K562 (cell line): ENCODE measurements around the gene IFT122. TPM values are rescaled to one million over a fixed set of nuclear protein-coding genes. Genes with fewer than 3 reads are reported as not detected.
A peak's percentile ranks its signal among the peaks of the same experiment; 100 is the strongest.

Experiments used
- ATAC-seq: fragments of 200-7000 bp; cut with Tn5 transposase; 3 replicates; pipeline ENCODE4 v1.9.1; 2020; ENCODE audit warnings: moderate library complexity
- BruUV-seq: library from RNA; stranded (reverse); fragments of 400-500 nt; replicated peaks from 2 replicates; lab custom pipeline; 2021; lab: Mats Ljungman, UMichigan
- CTCF ChIA-PET: fragments of 300-600 bp; formaldehyde crosslinking; extraction: SDS; loops from one replicate; lab custom pipeline; 2021; ENCODE audit warnings: low intra/inter-chr PET ratio; lab: Yijun Ruan, JAX
- POLR2A ChIA-PET: fragments of 300-600, 350-650 bp; sonication (Branson Sonifier 250); formaldehyde crosslinking; extraction: SDS; loops from one replicate; lab custom pipeline; 2021; ENCODE audit warnings: antibody characterized with exemption, inconsistent platforms; lab: Yijun Ruan, JAX
- DNase-seq, 4 experiments: peaks; one replicate each; pipeline versions ENCODE4 v3.0.0 to v3.0.0-alpha.2; 2011 to 2018; ENCODE audit warnings: low spot score in 3 of 4, mixed read lengths in 3 of 4; ENCODE audit errors: extremely low read depth in 1 of 4
- FAIRE-seq: peaks from 2 replicates; lab custom pipeline; 2011; peaks lifted over from hg19 to GRCh38; lab: Jason Lieb, UNC
- H2AFZ ChIP-seq: 2 replicates; pipeline ENCODE4 v1.6.0; 2011; ENCODE audit warnings: low read depth, low read length, control low read depth, inconsistent platforms
- H3K27ac ChIP-seq: fragments of 200-600 bp; 3 replicates; pipeline ENCODE4 v1.8.0; 2011; ENCODE audit warnings: low read depth, mild to moderate bottlenecking, control low read depth, inconsistent platforms, low read length, moderate library complexity, mixed read lengths; ENCODE audit errors: extremely low read depth
- H3K27me3 ChIP-seq, 2 experiments: fragments of 300-600 bp in 1 of 2; 2 replicates in 1 of 2; 3 replicates in 1 of 2; pipeline versions ENCODE4 v1.6.0 to v1.8.0; 2011; ENCODE audit warnings: inconsistent platforms in 2 of 2, low read length in 2 of 2, mild to moderate bottlenecking in 1 of 2, mixed read lengths in 1 of 2, moderate library complexity in 1 of 2; ENCODE audit not compliant: control insufficient read depth in 2 of 2, insufficient read depth in 2 of 2
- H3K36me3 ChIP-seq: fragments of 300-600 bp; 3 replicates; pipeline ENCODE4 v1.8.0; 2011; ENCODE audit warnings: mild to moderate bottlenecking, low read length, inconsistent platforms; ENCODE audit not compliant: control insufficient read depth, insufficient read depth
- H3K4me1 ChIP-seq, 2 experiments: fragments of 200-600 bp in 1 of 2; replicated peaks in 1 of 2; 2 replicates in 1 of 2; 3 replicates in 1 of 2; pipeline versions ENCODE4 v1.5.1 to v1.8.0; 2011; ENCODE audit warnings: inconsistent platforms in 2 of 2, low read length in 2 of 2, mild to moderate bottlenecking in 1 of 2, mixed read lengths in 1 of 2, moderate library complexity in 1 of 2; ENCODE audit not compliant: control insufficient read depth in 2 of 2, insufficient read depth in 2 of 2
- H3K4me2 ChIP-seq: 2 replicates; pipeline ENCODE4 v1.6.1; 2011; ENCODE audit warnings: low read length, control low read depth, inconsistent platforms, mixed read lengths; ENCODE audit not compliant: insufficient read depth
- H3K4me3 ChIP-seq: fragments of 200-600 bp; sonication (generic), shearing (Covaris generic); 2 replicates; pipeline ENCODE4 v1.5.1; 2016; ENCODE audit warnings: control low read depth, inconsistent platforms
- H3K79me2 ChIP-seq: fragments of 200-600 bp; 3 replicates; pipeline ENCODE4 v1.8.0; 2011; ENCODE audit warnings: low read length, inconsistent platforms; ENCODE audit not compliant: control insufficient read depth, insufficient read depth
- H3K9ac ChIP-seq, 2 experiments: 2 replicates each; pipeline versions ENCODE4 v1.6.0 to v1.6.1; 2011; ENCODE audit warnings: low read depth in 2 of 2, low read length in 2 of 2, control low read depth in 1 of 2, inconsistent platforms in 1 of 2, mild to moderate bottlenecking in 1 of 2, mixed read lengths in 1 of 2; ENCODE audit not compliant: insufficient read depth in 1 of 2
- H3K9me1 ChIP-seq: one replicate; pipeline ENCODE4 v1.6.0; 2011; ENCODE audit warnings: inconsistent platforms, mild to moderate bottlenecking, low read length, moderate library complexity; ENCODE audit not compliant: control insufficient read depth, insufficient read depth
- H3K9me3 ChIP-seq: replicated peaks from 2 replicates; pipeline ENCODE4 v1.5.1; 2011; ENCODE audit warnings: low read depth, low read length, inconsistent platforms; ENCODE audit not compliant: control insufficient read depth, insufficient read depth
- H4K20me1 ChIP-seq: replicated peaks from 2 replicates; pipeline ENCODE4 v1.6.1; 2011; ENCODE audit warnings: low read length, inconsistent platforms, mixed read lengths; ENCODE audit not compliant: control insufficient read depth, insufficient read depth
- ADNP ChIP-seq: fragments of 200-800 bp; sonication (Bioruptor generic); IDR thresholded peaks from 2 replicates; pipeline ENCODE4 v1.6.1; 2016; ENCODE audit warnings: missing genetic modification characterization, missing compliant biosample characterization
- ARID1B ChIP-seq: fragments of 450-650 bp; IDR thresholded peaks from 2 replicates; pipeline ENCODE4 v1.6.1; 2016; ENCODE audit warnings: antibody characterized with exemption, mild to moderate bottlenecking, inconsistent platforms
- BCOR ChIP-seq: fragments of 450-650 bp; IDR thresholded peaks from 2 replicates; pipeline ENCODE4 v1.6.1; 2016
- DPF2 ChIP-seq: fragments of 450-650 bp; IDR thresholded peaks from 2 replicates; pipeline ENCODE4 v1.6.1; 2016
- HDAC6 ChIP-seq: IDR thresholded peaks from 2 replicates; pipeline ENCODE4 v1.6.1; 2012; ENCODE audit warnings: low read depth, mild to moderate bottlenecking, control low read depth, inconsistent platforms, low read length, moderate library complexity
- MAFG ChIP-seq: fragments of 450-650 bp; conservative IDR thresholded peaks from 2 replicates; pipeline ENCODE4 v1.6.1; 2016; ENCODE audit warnings: missing genetic modification characterization, missing compliant biosample characterization
- RBM25 ChIP-seq: fragments of 200-400 bp; formaldehyde crosslinking; IDR thresholded peaks from 2 replicates; pipeline ENCODE4 v1.6.1; 2018; ENCODE audit warnings: low read length, low read depth, moderate library complexity; ENCODE audit not compliant: severe bottlenecking
- TEAD1 ChIP-seq, 2 experiments: fragments of 450-650 bp in 1 of 2; sonication (generic) in 1 of 2; formaldehyde crosslinking; IDR thresholded peaks; 2 replicates each; pipeline versions ENCODE4 v1.4.0 to v1.8.0; 2020 to 2022; ENCODE audit warnings: mild to moderate bottlenecking in 2 of 2, missing genetic modification reagents in 1 of 2
- ZFP36 ChIP-seq: fragments of 150-350 bp; IDR thresholded peaks from 2 replicates; pipeline ENCODE4 v1.6.1; 2018; ENCODE audit warnings: low read length, low read depth; ENCODE audit not compliant: partially characterized antibody
- WGBS: fragments of 100-300 bp; shearing (Covaris generic); methylation state at CpG from one replicate; pipeline ENCODE4 v1.1.6; 2016; ENCODE audit warnings: low coverage, mixed read lengths; ENCODE audit not compliant: insufficient coverage; ENCODE audit errors: missing lambda C conversion rate; 5-methylcytosine and 5-hydroxymethylcytosine counted together
- in situ Hi-C: fragments of 300-500 bp; cut with MboI; formaldehyde crosslinking; loops from 4 replicates; pipeline ENCODE4 v1.15.0; 2018; ENCODE audit warnings: inconsistent platforms, mixed read lengths
- intact Hi-C: fragments of 100-400 bp; cut with micrococcal nuclease; formaldehyde crosslinking; loops from 2 replicates; pipeline ENCODE4 v1.14.2; 2022
- polyA plus RNA-seq, 8 experiments: library from polyadenylated mRNA; depleted of rRNA in 4 of 8; stranded (reverse) in 5 of 8; unstranded in 3 of 8; fragments of >200 nt; fragmentation: Nextera tagmentation in 2 of 8; fragmentation: Illumina TruSeq in 1 of 8; extraction: Ambion mirVana in 2 of 8; extraction: Trizol in 1 of 8; gene quantifications; 2 replicates each; pipeline versions ENCODE4 v1.2.1 to v1.2.3, GENCODE V29; 2011 to 2014; ENCODE audit warnings: inconsistent platforms in 1 of 8, missing spikeins in 1 of 8
- total RNA-seq, 7 experiments: library from RNA; depleted of rRNA in 6 of 7; stranded (reverse); fragments of >200 nt in 6 of 7; fragmentation: Illumina TruSeq in 2 of 7; extraction: Trizol in 2 of 7; gene quantifications; 2 replicates each; pipeline versions ENCODE4 v1.2.1 to v1.2.3, GENCODE V29; 2011 to 2021; ENCODE audit warnings: low replicate concordance in 1 of 7
- TF ChIP-seq, protein P1 (sequence below): sonication (generic); formaldehyde crosslinking; IDR thresholded peaks from 2 replicates; pipeline ENCODE4 v1.8.1; 2023; ENCODE audit warnings: mild to moderate bottlenecking, missing genetic modification reagents
- TF ChIP-seq, protein P2 (sequence below): sonication (generic); formaldehyde crosslinking; IDR thresholded peaks from 2 replicates; pipeline ENCODE4 v1.4.0; 2020; ENCODE audit warnings: mild to moderate bottlenecking, missing genetic modification reagents

Gene IFT122
- total and polyA plus RNA-seq, 9 of the 15 experiments (the other 6 are each of a cell fraction or from before 2014, with no cell fraction given), result 2.4 to 11.5 (median 7.7) TPM

DNA sequence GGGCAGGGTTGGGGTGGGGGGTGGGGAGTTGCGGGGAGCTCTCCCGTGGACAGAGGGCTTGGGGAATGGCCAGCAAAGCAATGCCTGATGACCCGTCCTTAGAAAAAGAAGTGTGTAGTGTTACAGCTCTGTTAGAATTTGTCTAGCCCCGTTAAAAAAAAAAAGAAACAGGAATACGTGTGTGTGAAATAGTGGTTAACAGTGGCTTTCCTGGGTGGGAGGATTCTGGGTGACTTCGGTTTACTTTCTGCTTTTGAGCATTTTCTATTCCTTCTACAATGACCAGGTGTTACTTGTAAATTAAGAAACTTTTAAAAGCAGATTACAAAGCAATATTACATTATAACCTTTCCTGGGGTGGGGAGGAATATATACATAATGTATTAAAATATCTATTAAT, 127.9 kb downstream of the IFT122 start (continued):
- no peak for TF ChIP-seq ARID1B
- TF ChIP-seq DPF2, result no peak
- no peak for TF ChIP-seq RBM25
- TF ChIP-seq TEAD1 (CRISPR knock-in tag; IDR thresholded peaks at IDR 0.05), result no peak
- TF ChIP-seq HDAC6, result no peak
- TF ChIP-seq, protein P1, sequence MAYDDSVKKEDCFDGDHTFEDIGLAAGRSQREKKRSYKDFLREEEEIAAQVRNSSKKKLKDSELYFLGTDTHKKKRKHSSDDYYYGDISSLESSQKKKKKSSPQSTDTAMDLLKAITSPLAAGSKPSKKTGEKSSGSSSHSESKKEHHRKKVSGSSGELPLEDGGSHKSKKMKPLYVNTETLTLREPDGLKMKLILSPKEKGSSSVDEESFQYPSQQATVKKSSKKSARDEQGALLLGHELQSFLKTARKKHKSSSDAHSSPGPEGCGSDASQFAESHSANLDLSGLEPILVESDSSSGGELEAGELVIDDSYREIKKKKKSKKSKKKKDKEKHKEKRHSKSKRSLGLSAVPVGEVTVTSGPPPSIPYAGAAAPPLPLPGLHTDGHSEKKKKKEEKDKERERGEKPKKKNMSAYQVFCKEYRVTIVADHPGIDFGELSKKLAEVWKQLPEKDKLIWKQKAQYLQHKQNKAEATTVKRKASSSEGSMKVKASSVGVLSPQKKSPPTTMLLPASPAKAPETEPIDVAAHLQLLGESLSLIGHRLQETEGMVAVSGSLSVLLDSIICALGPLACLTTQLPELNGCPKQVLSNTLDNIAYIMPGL, result no peak

DNA sequence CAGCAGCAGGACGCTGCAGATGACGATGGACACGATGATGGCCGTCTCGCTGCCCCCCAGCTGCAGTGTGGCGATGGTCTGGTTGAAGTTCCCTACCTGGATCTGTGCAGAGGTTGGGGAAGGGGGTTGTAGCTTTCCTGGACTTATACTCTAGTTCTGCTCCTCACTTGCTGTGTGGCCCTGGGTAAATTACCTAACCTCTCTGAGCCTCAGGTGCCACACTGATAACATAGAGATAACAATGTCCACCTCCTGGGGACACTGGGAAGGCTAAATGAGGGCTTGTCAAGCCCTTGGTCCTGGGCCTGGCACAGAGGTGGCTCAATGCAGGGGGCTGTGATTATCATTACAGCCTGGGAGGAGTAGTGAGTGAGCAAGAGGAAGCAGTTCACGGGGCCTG, 129.8 kb downstream of the IFT122 start:
- no peak for FAIRE-seq
- ATAC-seq, result no peak
- no peak for DNase-seq
- in situ Hi-C loops (no loop called here), intact Hi-C loops (no loop called here)
- H3K27me3 ChIP-seq, result no peaks in the 10 kb centered on the region
- H2AFZ ChIP-seq, result no peak overlapping the region
- no TSS peak for BruUV-seq
- H3K9me1 ChIP-seq, result no peaks in the 10 kb centered on the region
- H3K4me2 ChIP-seq, result no peak overlapping the region
- peaks cover 6% of the 10 kb centered on the region; the same call in 1 of the 3 replicates for H3K36me3 ChIP-seq
- H3K9ac ChIP-seq, result no peak overlapping the region
- no peaks in the 10 kb centered on the region for H3K9me3 ChIP-seq
- TF ChIP-seq RBM25 (peak; percentile 67), ZFP36 (peak; percentile 79), ADNP (tag) (0 out of 2 replicates have a peak, but pooled peaks have one; percentile 29), MAFG (tag) (no peak), BCOR (peak; percentile 53; the same call in 1 of the 2 replicates)
- TF ChIP-seq, protein P2, sequence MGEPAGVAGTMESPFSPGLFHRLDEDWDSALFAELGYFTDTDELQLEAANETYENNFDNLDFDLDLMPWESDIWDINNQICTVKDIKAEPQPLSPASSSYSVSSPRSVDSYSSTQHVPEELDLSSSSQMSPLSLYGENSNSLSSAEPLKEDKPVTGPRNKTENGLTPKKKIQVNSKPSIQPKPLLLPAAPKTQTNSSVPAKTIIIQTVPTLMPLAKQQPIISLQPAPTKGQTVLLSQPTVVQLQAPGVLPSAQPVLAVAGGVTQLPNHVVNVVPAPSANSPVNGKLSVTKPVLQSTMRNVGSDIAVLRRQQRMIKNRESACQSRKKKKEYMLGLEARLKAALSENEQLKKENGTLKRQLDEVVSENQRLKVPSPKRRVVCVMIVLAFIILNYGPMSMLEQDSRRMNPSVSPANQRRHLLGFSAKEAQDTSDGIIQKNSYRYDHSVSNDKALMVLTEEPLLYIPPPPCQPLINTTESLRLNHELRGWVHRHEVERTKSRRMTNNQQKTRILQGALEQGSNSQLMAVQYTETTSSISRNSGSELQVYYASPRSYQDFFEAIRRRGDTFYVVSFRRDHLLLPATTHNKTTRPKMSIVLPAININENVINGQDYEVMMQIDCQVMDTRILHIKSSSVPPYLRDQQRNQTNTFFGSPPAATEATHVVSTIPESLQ (CRISPR knock-in tag), result no peak
- H3K79me2 ChIP-seq, result no peaks in the 10 kb centered on the region
- peaks cover 0 to 16% of the 10 kb centered on the region in 2 experiments; a peak in 2 of 5 replicates for H3K4me1 ChIP-seq
- WGBS, result no CpG with 5 or more reads among the region's 7 CpGs
- ChIA-PET CTCF (no interaction called here), POLR2A (no interaction called here)
- H4K20me1 ChIP-seq, result no peaks in the 10 kb centered on the region
- H3K4me3 ChIP-seq, result no peak overlapping the region
- H3K27ac ChIP-seq, result no peak overlapping the region
